PC-3 (cell line): ENCODE data around the gene NTRK2.

Experiments
- CTCF ChIP-seq: fragments of 300-600 bp; sonication (generic); conservative IDR thresholded peaks from 2 replicates; pipeline ENCODE4 v1.5.1; 2017; ENCODE audit warnings: antibody characterized with exemption, low read depth, mild to moderate bottlenecking, low read length
- EZH2 ChIP-seq: fragments of 300-600 bp; sonication (generic); IDR thresholded peaks from one replicate; pipeline ENCODE4 v1.6.1; 2017; ENCODE audit warnings: antibody characterized with exemption, mild to moderate bottlenecking, low read length; ENCODE audit not compliant: unreplicated experiment

GRCh38 chr9:84756171-84756570 is 86.6 kb downstream of the NTRK2 start:
- TF ChIP-seq CTCF (no peak), EZH2 (no peak)
